K562 (cell line): ENCODE results near the gene EMD. TPM values are rescaled to one million over a fixed set of nuclear protein-coding genes. Genes with fewer than 3 reads are reported as not detected.

ENCODE experiments used
- ATAC-seq: fragments of 200-7000 bp; cut with Tn5 transposase; 3 replicates; pipeline ENCODE4 v1.9.1; 2020; ENCODE audit warnings: moderate library complexity
- BruUV-seq: library from RNA; stranded (reverse); fragments of 400-500 nt; replicated peaks from 2 replicates; lab custom pipeline; 2021; lab: Mats Ljungman, UMichigan
- CTCF ChIA-PET: fragments of 300-600 bp; formaldehyde crosslinking; extraction: SDS; loops from one replicate; lab custom pipeline; 2021; ENCODE audit warnings: low intra/inter-chr PET ratio; lab: Yijun Ruan, JAX
- POLR2A ChIA-PET: fragments of 300-600, 350-650 bp; sonication (Branson Sonifier 250); formaldehyde crosslinking; extraction: SDS; loops from one replicate; lab custom pipeline; 2021; ENCODE audit warnings: antibody characterized with exemption, inconsistent platforms; lab: Yijun Ruan, JAX
- DNase-seq, 4 experiments: peaks; one replicate each; pipeline versions ENCODE4 v3.0.0 to v3.0.0-alpha.2; 2011 to 2018; ENCODE audit warnings: low spot score in 3 of 4, mixed read lengths in 3 of 4; ENCODE audit errors: extremely low read depth in 1 of 4
- FAIRE-seq: peaks from 2 replicates; lab custom pipeline; 2011; peaks lifted over from hg19 to GRCh38; lab: Jason Lieb, UNC
- H2AFZ ChIP-seq: 2 replicates; pipeline ENCODE4 v1.6.0; 2011; ENCODE audit warnings: low read depth, low read length, control low read depth, inconsistent platforms
- H3K27ac ChIP-seq: fragments of 200-600 bp; 3 replicates; pipeline ENCODE4 v1.8.0; 2011; ENCODE audit warnings: low read depth, mild to moderate bottlenecking, control low read depth, inconsistent platforms, low read length, moderate library complexity, mixed read lengths; ENCODE audit errors: extremely low read depth
- H3K27me3 ChIP-seq, 2 experiments: fragments of 300-600 bp in 1 of 2; 2 replicates in 1 of 2; 3 replicates in 1 of 2; pipeline versions ENCODE4 v1.6.0 to v1.8.0; 2011; ENCODE audit warnings: inconsistent platforms in 2 of 2, low read length in 2 of 2, mild to moderate bottlenecking in 1 of 2, mixed read lengths in 1 of 2, moderate library complexity in 1 of 2; ENCODE audit not compliant: control insufficient read depth in 2 of 2, insufficient read depth in 2 of 2
- H3K36me3 ChIP-seq: fragments of 300-600 bp; 3 replicates; pipeline ENCODE4 v1.8.0; 2011; ENCODE audit warnings: mild to moderate bottlenecking, low read length, inconsistent platforms; ENCODE audit not compliant: control insufficient read depth, insufficient read depth
- H3K4me1 ChIP-seq, 2 experiments: fragments of 200-600 bp in 1 of 2; replicated peaks in 1 of 2; 2 replicates in 1 of 2; 3 replicates in 1 of 2; pipeline versions ENCODE4 v1.5.1 to v1.8.0; 2011; ENCODE audit warnings: inconsistent platforms in 2 of 2, low read length in 2 of 2, mild to moderate bottlenecking in 1 of 2, mixed read lengths in 1 of 2, moderate library complexity in 1 of 2; ENCODE audit not compliant: control insufficient read depth in 2 of 2, insufficient read depth in 2 of 2
- H3K4me2 ChIP-seq: 2 replicates; pipeline ENCODE4 v1.6.1; 2011; ENCODE audit warnings: low read length, control low read depth, inconsistent platforms, mixed read lengths; ENCODE audit not compliant: insufficient read depth
- H3K4me3 ChIP-seq: fragments of 200-600 bp; sonication (generic), shearing (Covaris generic); 2 replicates; pipeline ENCODE4 v1.5.1; 2016; ENCODE audit warnings: control low read depth, inconsistent platforms
- H3K79me2 ChIP-seq: fragments of 200-600 bp; 3 replicates; pipeline ENCODE4 v1.8.0; 2011; ENCODE audit warnings: low read length, inconsistent platforms; ENCODE audit not compliant: control insufficient read depth, insufficient read depth
- H3K9ac ChIP-seq, 2 experiments: 2 replicates each; pipeline versions ENCODE4 v1.6.0 to v1.6.1; 2011; ENCODE audit warnings: low read depth in 2 of 2, low read length in 2 of 2, control low read depth in 1 of 2, inconsistent platforms in 1 of 2, mild to moderate bottlenecking in 1 of 2, mixed read lengths in 1 of 2; ENCODE audit not compliant: insufficient read depth in 1 of 2
- H3K9me1 ChIP-seq: one replicate; pipeline ENCODE4 v1.6.0; 2011; ENCODE audit warnings: inconsistent platforms, mild to moderate bottlenecking, low read length, moderate library complexity; ENCODE audit not compliant: control insufficient read depth, insufficient read depth
- H3K9me3 ChIP-seq: replicated peaks from 2 replicates; pipeline ENCODE4 v1.5.1; 2011; ENCODE audit warnings: low read depth, low read length, inconsistent platforms; ENCODE audit not compliant: control insufficient read depth, insufficient read depth
- H4K20me1 ChIP-seq: replicated peaks from 2 replicates; pipeline ENCODE4 v1.6.1; 2011; ENCODE audit warnings: low read length, inconsistent platforms, mixed read lengths; ENCODE audit not compliant: control insufficient read depth, insufficient read depth
- ATF7 ChIP-seq: fragments of 450-650 bp; IDR thresholded peaks from 2 replicates; pipeline ENCODE4 v1.7.1; 2014; ENCODE audit warnings: mild to moderate bottlenecking, moderate library complexity
- DNMT1 ChIP-seq: fragments of 450-650 bp; IDR thresholded peaks from 2 replicates; pipeline ENCODE4 v1.6.1; 2016; ENCODE audit warnings: antibody characterized with exemption, mild to moderate bottlenecking
- NR4A1 ChIP-seq, 2 experiments: fragments of 250-450 bp in 1 of 2; fragments of 450-650 bp in 1 of 2; sonication (Bioruptor Pico) in 1 of 2; IDR thresholded peaks; 2 replicates each; pipeline versions ENCODE4 v1.4.0 to v1.6.1; 2016 to 2020; ENCODE audit warnings: mild to moderate bottlenecking in 2 of 2, missing compliant biosample characterization in 1 of 2, missing genetic modification characterization in 1 of 2, moderate library complexity in 1 of 2
- POLR2G ChIP-seq: fragments of 200-400 bp; formaldehyde crosslinking; IDR thresholded peaks from 2 replicates; pipeline ENCODE4 v1.6.1; 2017; ENCODE audit warnings: low read depth, mild to moderate bottlenecking, antibody characterized with exemption, low read length, moderate library complexity
- RBFOX2 ChIP-seq: fragments of 200-400 bp; formaldehyde crosslinking; IDR thresholded peaks from 2 replicates; pipeline ENCODE4 v1.6.1; 2017; ENCODE audit warnings: low read depth, mild to moderate bottlenecking, low read length, moderate library complexity
- RBM22 ChIP-seq: fragments of 200-400 bp; formaldehyde crosslinking; IDR thresholded peaks from 2 replicates; pipeline ENCODE4 v1.6.1; 2018; ENCODE audit warnings: low read length, low read depth; ENCODE audit not compliant: poor library complexity, severe bottlenecking
- WGBS: fragments of 100-300 bp; shearing (Covaris generic); methylation state at CpG from one replicate; pipeline ENCODE4 v1.1.6; 2016; ENCODE audit warnings: low coverage, mixed read lengths; ENCODE audit not compliant: insufficient coverage; ENCODE audit errors: missing lambda C conversion rate; 5-methylcytosine and 5-hydroxymethylcytosine counted together
- in situ Hi-C: fragments of 300-500 bp; cut with MboI; formaldehyde crosslinking; loops from 4 replicates; pipeline ENCODE4 v1.15.0; 2018; ENCODE audit warnings: inconsistent platforms, mixed read lengths
- intact Hi-C: fragments of 100-400 bp; cut with micrococcal nuclease; formaldehyde crosslinking; loops from 2 replicates; pipeline ENCODE4 v1.14.2; 2022
- polyA plus RNA-seq, 8 experiments: library from polyadenylated mRNA; depleted of rRNA in 4 of 8; stranded (reverse) in 5 of 8; unstranded in 3 of 8; fragments of >200 nt; fragmentation: Nextera tagmentation in 2 of 8; fragmentation: Illumina TruSeq in 1 of 8; extraction: Ambion mirVana in 2 of 8; extraction: Trizol in 1 of 8; gene quantifications; 2 replicates each; pipeline versions ENCODE4 v1.2.1 to v1.2.3, GENCODE V29; 2011 to 2014; ENCODE audit warnings: inconsistent platforms in 1 of 8, missing spikeins in 1 of 8
- total RNA-seq, 7 experiments: library from RNA; depleted of rRNA in 6 of 7; stranded (reverse); fragments of >200 nt in 6 of 7; fragmentation: Illumina TruSeq in 2 of 7; extraction: Trizol in 2 of 7; gene quantifications; 2 replicates each; pipeline versions ENCODE4 v1.2.1 to v1.2.3, GENCODE V29; 2011 to 2021; ENCODE audit warnings: low replicate concordance in 1 of 7

The EMD gene
- total and polyA plus RNA-seq, 9 of the 15 experiments (the other 6 are each of a cell fraction or from before 2014, with no cell fraction given): 2.3 to 206 (median 61.9) TPM

DNA sequence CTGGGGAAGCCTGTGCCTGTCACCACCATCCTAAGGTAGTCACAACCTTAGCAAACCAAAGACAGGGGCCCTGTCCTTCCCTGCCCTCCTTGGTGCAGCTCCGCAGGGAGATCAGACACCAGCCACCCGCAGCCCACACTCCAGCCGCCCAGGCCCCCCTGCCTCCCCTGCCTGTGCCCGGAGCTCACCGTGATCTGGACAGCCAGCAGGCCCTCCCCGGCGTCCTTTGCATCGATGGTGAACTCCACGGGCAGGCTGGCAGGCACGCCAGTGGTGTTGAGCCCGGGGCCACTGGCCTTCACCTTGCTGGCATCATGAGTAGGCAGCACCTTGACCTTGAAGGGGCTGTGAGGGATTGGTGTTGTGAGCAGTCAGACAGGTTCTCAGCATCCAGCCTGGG is 21.1 kb upstream of the EMD start:
- TF ChIP-seq RBM22 (peak; percentile 12), NR4A1 (CRISPR knock-in tag; IDR thresholded peaks at IDR 0.05) (no peak), NR4A1 (tag; IDR thresholded peaks at IDR 0.05) (no peak)
- Histone ChIP-seq H3K4me3 (no peak overlapping the region), H3K9me3 (no peaks in the 10 kb centered on the region), H3K79me2 (no peaks in the 10 kb centered on the region), H3K4me1 (peaks cover 0 to 25% of the 10 kb centered on the region in 2 experiments; a peak in 1 of 5 replicates), H2AFZ (no peak overlapping the region), H3K9ac (no peak overlapping the region; a peak in 1 of 4 replicates), H3K9me1 (no peaks in the 10 kb centered on the region), H4K20me1 (no peaks in the 10 kb centered on the region), H3K27ac (no peak overlapping the region), H3K4me2 (no peak overlapping the region), H3K27me3 (no peaks in the 10 kb centered on the region), H3K36me3 (peaks cover 98% of the 10 kb centered on the region; the same call in 2 of the 3 replicates)
- ChIA-PET CTCF (no interaction called here), POLR2A (interaction anchor here (0.6 to 1.6 kb wide), 4 partner anchors 9 to 20 kb away, joined by 3 to 4 read pairs (median 4); no protein-coding TSS in a partner anchor)
- ATAC-seq (no peak), FAIRE-seq (no peak), DNase-seq (no peak)
- no CpG with 5 or more reads among the region's 11 CpGs for WGBS
- in situ Hi-C loops (no loop called here), intact Hi-C loops (no loop called here)
- no TSS peak for BruUV-seq

DNA sequence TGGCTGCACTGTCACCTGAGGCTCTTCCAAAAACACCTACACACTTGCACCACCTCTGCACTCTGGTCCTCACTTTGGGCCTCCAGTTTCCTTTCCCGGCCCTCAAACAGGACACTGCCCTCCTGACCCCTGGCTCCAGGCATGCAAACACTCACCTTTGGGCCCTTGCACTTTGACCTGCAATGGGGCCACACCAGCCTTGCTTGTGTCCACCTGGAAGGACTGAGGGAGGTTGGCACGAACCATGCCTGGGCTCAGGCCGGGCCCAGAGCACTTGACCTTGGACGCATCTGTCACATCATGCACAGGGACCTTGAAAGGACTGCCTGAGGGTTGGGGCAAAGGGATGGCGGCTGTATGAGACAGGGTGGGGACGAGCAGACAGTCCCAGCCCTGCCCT is 20.3 kb upstream of the EMD start:
- intact Hi-C loops: no loop called here
- in situ Hi-C loops: no loop called here
- Histone ChIP-seq H2AFZ (no peak overlapping the region), H3K4me1 (peaks cover 0 to 19% of the 10 kb centered on the region in 2 experiments; a peak in 1 of 5 replicates), H3K4me3 (no peak overlapping the region), H3K9me1 (no peaks in the 10 kb centered on the region), H3K27ac (no peak overlapping the region), H3K36me3 (peaks cover 94% of the 10 kb centered on the region; the same call in 2 of the 3 replicates), H3K79me2 (no peaks in the 10 kb centered on the region), H3K27me3 (no peaks in the 10 kb centered on the region), H3K9me3 (no peaks in the 10 kb centered on the region), H3K4me2 (no peak overlapping the region), H4K20me1 (no peaks in the 10 kb centered on the region), H3K9ac (peak overlapping the region in 1 of 2 experiments; percentile 48; a peak in 1 of 4 replicates)
- no TSS peak for BruUV-seq
- POLR2A ChIA-PET: interaction anchor here (1.2 to 1.6 kb wide), 2 partner anchors 9 to 10 kb away, joined by 4 read pairs; no protein-coding TSS in a partner anchor
- no peak for ATAC-seq
- no peak for TF ChIP-seq ATF7
- peak; percentile 43 for TF ChIP-seq POLR2G
- TF ChIP-seq DNMT1: no peak
- peak; percentile 15 for TF ChIP-seq RBFOX2
- CTCF ChIA-PET: no interaction called here
- FAIRE-seq: no peak
- 100% methylated on average over 6 of the region's 6 CpGs for WGBS
- DNase-seq: no peak
